ENCODE measurements around the gene TOMM20. TPM values are rescaled to one million over a fixed set of nuclear protein-coding genes. Genes with fewer than 3 reads are reported as not detected.

The TOMM20 gene
- total RNA-seq = 78.1 and 78.5 TPM in 2 replicates

DNA sequence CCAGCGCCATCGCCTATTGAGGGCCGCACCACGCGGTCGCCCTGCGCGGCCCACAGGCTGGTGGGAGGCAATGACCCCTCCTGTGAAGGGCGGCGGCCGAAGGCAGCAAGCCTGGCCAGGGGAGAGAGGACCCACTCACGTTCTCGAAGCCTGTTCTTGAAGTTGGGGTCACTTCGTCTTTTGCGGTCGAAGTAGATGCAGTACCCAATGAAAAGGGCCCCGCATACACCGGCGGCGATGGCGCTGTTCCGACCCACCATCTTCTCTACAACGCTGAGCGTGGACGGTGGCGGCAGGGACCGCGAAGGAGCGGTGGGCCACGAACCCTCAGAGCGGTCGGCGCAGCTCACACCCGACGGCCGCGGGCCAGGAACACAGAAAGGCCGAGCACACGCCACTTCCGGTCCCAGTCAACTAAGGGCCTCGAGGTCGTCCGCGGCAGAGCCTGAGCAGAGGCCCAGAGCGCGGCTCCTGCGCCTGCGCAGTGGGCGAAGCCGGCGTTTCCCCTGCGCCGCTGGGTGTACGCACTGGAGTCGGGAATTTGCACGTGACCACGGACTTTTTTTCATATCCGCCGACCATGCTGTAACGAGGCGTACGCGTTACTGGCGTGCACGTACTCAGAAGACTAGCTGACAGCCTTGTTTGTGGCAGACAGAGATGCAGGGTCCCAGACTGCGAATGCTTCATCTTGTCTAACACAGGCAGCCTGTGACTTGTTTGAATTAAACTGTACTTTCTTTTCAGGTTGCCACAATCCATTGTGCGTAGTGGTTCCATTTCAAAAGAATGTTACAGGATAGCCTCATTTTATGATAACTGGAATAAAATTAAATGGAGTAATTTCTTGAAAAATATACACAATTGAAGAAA, at the start of gene TOMM20:
TOMM20 (minus strand) TSS at position 382 of the 873 bp plus-strand sequence; CDS start at position 260, 122 bp downstream.

GRCh38 chr1:235160957-235161684, 32.5 kb upstream of the TOMM20 start, which contains the start of gene RBM34:
TSS of gene RBM34 (minus strand) at chr1:235161250. CDS start at chr1:235161226, 24 bp downstream.

Other genes with a start within 250 kb of the TOMM20 start
- gene RBM34, start 32.4 kb upstream of the TOMM20 start, total RNA-seq = 48.8 and 98.1 TPM in 2 replicates
- 11.5 and 12.7 TPM in 2 replicates for gene ARID4B, start 199.3 kb upstream of the TOMM20 start, total RNA-seq
- gene GGPS1, start 199.7 kb upstream of the TOMM20 start, total RNA-seq = 17.7 and 27.0 TPM in 2 replicates
- 27.4 and 33.7 TPM in 2 replicates for gene TBCE, start 238.6 kb upstream of the TOMM20 start, total RNA-seq